Smooth muscle cell (in vitro differentiated cells): ENCODE measurements around the gene OSBPL3. TPM values are rescaled to one million over a fixed set of nuclear protein-coding genes. Genes with fewer than 3 reads are reported as not detected.

Source experiments
- DNase-seq: peaks from one replicate; lab custom pipeline; 2025; ENCODE audit not compliant: unreplicated experiment; lab: John Stamatoyannopoulos, UW
- H2AFZ ChIP-seq: fragments of 200-600 bp; sonication (generic); 2 replicates; pipeline ENCODE4 v1.6.0; 2016; ENCODE audit warnings: antibody characterized with exemption, low read depth, mild to moderate bottlenecking
- H3F3A ChIP-seq: fragments of 200-600 bp; sonication (generic); 2 replicates; pipeline ENCODE4 v1.6.0; 2017; ENCODE audit warnings: antibody characterized with exemption, low read depth
- H3K27ac ChIP-seq: fragments of 200-600 bp; sonication (generic); 2 replicates; pipeline ENCODE4 v1.5.1; 2016; ENCODE audit warnings: low read depth, mild to moderate bottlenecking
- H3K27me3 ChIP-seq: fragments of 200-600 bp; sonication (generic); 2 replicates; pipeline ENCODE4 v1.6.1; 2016; ENCODE audit warnings: low read depth, mild to moderate bottlenecking
- H3K36me3 ChIP-seq: fragments of 200-600 bp; sonication (generic); 2 replicates; pipeline ENCODE4 v1.5.1; 2016; ENCODE audit warnings: low read depth
- H3K4me1 ChIP-seq: fragments of 200-600 bp; sonication (generic); 2 replicates; pipeline ENCODE4 v1.5.1; 2016; ENCODE audit warnings: low read depth
- H3K4me2 ChIP-seq: fragments of 200-600 bp; sonication (generic); 2 replicates; pipeline ENCODE4 v1.6.0; 2016; ENCODE audit warnings: mild to moderate bottlenecking
- H3K4me3 ChIP-seq: fragments of 200-600 bp; sonication (generic); 2 replicates; pipeline ENCODE4 v1.5.1; 2016; ENCODE audit warnings: mild to moderate bottlenecking
- H3K79me2 ChIP-seq: fragments of 200-600 bp; sonication (generic); 2 replicates; pipeline ENCODE4 v1.6.0; 2016; ENCODE audit warnings: low read depth, mild to moderate bottlenecking
- H3K9ac ChIP-seq: fragments of 200-600 bp; sonication (generic); 2 replicates; pipeline ENCODE4 v1.6.0; 2016; ENCODE audit warnings: low read depth
- H3K9me3 ChIP-seq: fragments of 200-600 bp; sonication (generic); replicated peaks from 2 replicates; pipeline ENCODE4 v1.5.1; 2016; ENCODE audit warnings: low read depth
- H4K20me1 ChIP-seq: fragments of 200-600 bp; sonication (generic); 2 replicates; pipeline ENCODE4 v1.6.0; 2016; ENCODE audit warnings: low read depth
- WGBS: methylation state at CpG from one replicate; pipeline ENCODE4 v1.1.7; 2016; ENCODE audit warnings: low lambda C conversion rate; 5-methylcytosine and 5-hydroxymethylcytosine counted together
- polyA plus RNA-seq: library from polyadenylated mRNA; unstranded; fragments of >200 nt; fragmentation: Nextera tagmentation; extraction: Ambion mirVana; gene quantifications from 2 replicates; pipeline ENCODE4 v1.2.1, GENCODE V29; 2016
- total RNA-seq: library from RNA; depleted of rRNA; stranded (reverse); fragments of >200 nt; gene quantifications from 2 replicates; pipeline ENCODE4 v1.2.3, GENCODE V29; 2014
- TF ChIP-seq, protein P1 (sequence below): fragments of 200-600 bp; sonication (generic); IDR thresholded peaks from 2 replicates; pipeline ENCODE4 v1.5.1; 2017; ENCODE audit warnings: borderline replicate concordance, mild to moderate bottlenecking, antibody characterized with exemption; ENCODE audit not compliant: insufficient read depth, poor library complexity, severe bottlenecking

The OSBPL3 gene
- total and polyA plus RNA-seq, 2 experiments from 2014 or later, result 6.2 to 16.3 TPM

DNA sequence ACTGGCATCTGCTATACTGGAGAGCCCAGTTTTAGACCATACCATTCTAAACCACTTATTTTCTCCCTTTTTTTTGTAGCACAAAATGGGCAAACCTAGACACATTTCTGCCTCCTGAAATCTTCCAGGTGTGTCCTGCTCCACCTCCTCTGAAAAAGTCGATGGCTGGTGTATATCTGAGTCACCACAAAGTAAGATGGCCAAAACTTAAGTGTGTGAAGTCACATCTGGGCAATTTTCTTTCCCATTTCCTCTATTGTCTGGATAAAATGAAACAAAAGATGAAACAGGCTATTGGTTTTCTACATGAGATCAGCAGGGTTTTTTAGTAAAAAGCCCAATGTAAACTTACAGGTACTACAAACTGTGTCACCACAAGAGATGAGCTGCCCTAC, 65.5 kb downstream of the OSBPL3 start:
- no peaks in the 10 kb centered on the region for H3K27me3 ChIP-seq
- no peaks in the 10 kb centered on the region for H3K4me1 ChIP-seq
- no peaks in the 10 kb centered on the region for H3K36me3 ChIP-seq
- H3K79me2 ChIP-seq, result peaks cover 4% of the 10 kb centered on the region
- H4K20me1 ChIP-seq, result peaks cover 7% of the 10 kb centered on the region
- TF ChIP-seq, protein P1, sequence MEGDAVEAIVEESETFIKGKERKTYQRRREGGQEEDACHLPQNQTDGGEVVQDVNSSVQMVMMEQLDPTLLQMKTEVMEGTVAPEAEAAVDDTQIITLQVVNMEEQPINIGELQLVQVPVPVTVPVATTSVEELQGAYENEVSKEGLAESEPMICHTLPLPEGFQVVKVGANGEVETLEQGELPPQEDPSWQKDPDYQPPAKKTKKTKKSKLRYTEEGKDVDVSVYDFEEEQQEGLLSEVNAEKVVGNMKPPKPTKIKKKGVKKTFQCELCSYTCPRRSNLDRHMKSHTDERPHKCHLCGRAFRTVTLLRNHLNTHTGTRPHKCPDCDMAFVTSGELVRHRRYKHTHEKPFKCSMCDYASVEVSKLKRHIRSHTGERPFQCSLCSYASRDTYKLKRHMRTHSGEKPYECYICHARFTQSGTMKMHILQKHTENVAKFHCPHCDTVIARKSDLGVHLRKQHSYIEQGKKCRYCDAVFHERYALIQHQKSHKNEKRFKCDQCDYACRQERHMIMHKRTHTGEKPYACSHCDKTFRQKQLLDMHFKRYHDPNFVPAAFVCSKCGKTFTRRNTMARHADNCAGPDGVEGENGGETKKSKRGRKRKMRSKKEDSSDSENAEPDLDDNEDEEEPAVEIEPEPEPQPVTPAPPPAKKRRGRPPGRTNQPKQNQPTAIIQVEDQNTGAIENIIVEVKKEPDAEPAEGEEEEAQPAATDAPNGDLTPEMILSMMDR, result no peak
- no peak overlapping the region for H3K27ac ChIP-seq
- DNase-seq, result no peak
- no peak overlapping the region for H3K9ac ChIP-seq
- no peak overlapping the region for H3K4me3 ChIP-seq
- no peaks in the 10 kb centered on the region for H3K9me3 ChIP-seq
- H2AFZ ChIP-seq, result no peak overlapping the region
- 93% methylated on average over 1 of the region's 1 CpG for WGBS
- H3K4me2 ChIP-seq, result no peak overlapping the region
- H3F3A ChIP-seq, result no peaks in the 10 kb centered on the region

GRCh38 chr7:24913801-24914464, 66.0 kb downstream of the OSBPL3 start:
- H3K4me1 ChIP-seq, result no peaks in the 10 kb centered on the region
- H3K36me3 ChIP-seq, result no peaks in the 10 kb centered on the region
- H3K27me3 ChIP-seq, result no peaks in the 10 kb centered on the region
- H3K79me2 ChIP-seq, result peaks cover under 1% of the 10 kb centered on the region
- H3K4me3 ChIP-seq, result no peak overlapping the region
- no peak overlapping the region for H3K4me2 ChIP-seq
- H3K9me3 ChIP-seq, result no peaks in the 10 kb centered on the region
- no peak for DNase-seq
- no peak overlapping the region for H2AFZ ChIP-seq
- TF ChIP-seq, protein P1, result no peak
- H3K27ac ChIP-seq, result no peak overlapping the region
- H3F3A ChIP-seq, result no peaks in the 10 kb centered on the region
- peaks cover 7% of the 10 kb centered on the region for H4K20me1 ChIP-seq
- H3K9ac ChIP-seq, result no peak overlapping the region
- WGBS, result 97% methylated on average over 4 of the region's 4 CpGs

DNA sequence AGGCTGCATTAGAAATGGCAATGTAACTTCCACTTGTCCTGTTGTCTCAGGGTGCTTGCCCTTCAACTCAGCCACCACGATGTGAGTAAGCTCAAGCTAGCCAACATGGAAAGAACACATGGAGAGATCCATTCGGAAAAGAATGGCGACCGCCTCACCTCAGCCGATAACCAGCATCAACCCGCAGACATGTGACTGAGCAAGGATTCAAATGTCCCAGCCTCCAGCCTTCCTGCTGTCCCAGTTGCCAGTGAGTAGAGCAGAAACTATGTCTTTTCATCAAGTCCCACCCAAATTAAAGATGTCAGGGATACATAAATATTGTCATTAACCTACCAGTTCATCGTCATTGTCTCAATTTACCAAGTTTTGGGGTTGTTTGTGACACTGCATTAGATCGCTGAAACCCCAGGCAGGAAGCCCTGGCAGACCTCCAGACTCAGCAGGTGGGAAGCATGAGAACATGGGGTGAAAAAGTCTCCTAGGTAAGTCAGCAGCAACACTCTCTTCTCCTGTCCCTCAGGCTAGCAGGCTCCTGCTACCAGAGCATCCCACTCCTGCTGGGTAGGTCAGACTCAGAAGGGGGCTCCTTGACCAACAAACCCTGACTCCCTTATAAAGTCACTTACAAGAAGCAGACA, 67.0 kb downstream of the OSBPL3 start:
- Histone ChIP-seq H3K4me1 (no peaks in the 10 kb centered on the region), H3K4me3 (no peak overlapping the region), H3K27ac (no peak overlapping the region), H4K20me1 (peaks cover 3% of the 10 kb centered on the region), H3K4me2 (no peak overlapping the region), H3K36me3 (no peaks in the 10 kb centered on the region), H3K9me3 (no peaks in the 10 kb centered on the region), H3F3A (no peaks in the 10 kb centered on the region), H3K9ac (no peak overlapping the region), H2AFZ (no peak overlapping the region), H3K79me2 (no peaks in the 10 kb centered on the region), H3K27me3 (peaks cover 4% of the 10 kb centered on the region)
- WGBS, result 96% methylated on average over 8 of the region's 8 CpGs
- TF ChIP-seq, protein P1, result no peak
- no peak for DNase-seq
